Fibroblast of skin of back (primary cell): ENCODE data around the gene CBFB.

ENCODE experiments used
- DNase-seq: peaks from one replicate; pipeline ENCODE4 v3.0.0-alpha.2; 2013

Gene CBFB

DNA sequence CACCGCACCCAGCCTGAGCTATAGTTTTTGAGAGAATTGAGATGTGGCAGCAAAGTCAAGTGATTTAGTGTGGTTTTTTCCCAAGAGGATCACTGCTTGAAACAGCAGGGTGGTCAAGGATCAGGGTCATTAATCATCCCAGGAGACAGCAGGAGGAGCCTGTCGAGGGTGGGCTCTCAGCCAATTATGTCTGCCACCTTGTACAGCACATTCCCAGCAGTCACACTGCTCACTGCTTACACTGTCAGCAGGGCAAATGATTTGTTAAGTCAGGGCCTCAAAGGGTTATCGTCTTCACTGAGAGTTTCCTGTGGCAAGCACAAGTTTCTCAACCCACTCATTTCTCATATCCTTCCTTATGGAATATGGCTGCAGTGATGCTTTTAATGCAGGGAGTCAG is 108.7 kb downstream of the CBFB start:
- no peak for DNase-seq

GRCh38 chr16:67141391-67141790 is 112.4 kb downstream of the CBFB start:
- no peak for DNase-seq

DNA sequence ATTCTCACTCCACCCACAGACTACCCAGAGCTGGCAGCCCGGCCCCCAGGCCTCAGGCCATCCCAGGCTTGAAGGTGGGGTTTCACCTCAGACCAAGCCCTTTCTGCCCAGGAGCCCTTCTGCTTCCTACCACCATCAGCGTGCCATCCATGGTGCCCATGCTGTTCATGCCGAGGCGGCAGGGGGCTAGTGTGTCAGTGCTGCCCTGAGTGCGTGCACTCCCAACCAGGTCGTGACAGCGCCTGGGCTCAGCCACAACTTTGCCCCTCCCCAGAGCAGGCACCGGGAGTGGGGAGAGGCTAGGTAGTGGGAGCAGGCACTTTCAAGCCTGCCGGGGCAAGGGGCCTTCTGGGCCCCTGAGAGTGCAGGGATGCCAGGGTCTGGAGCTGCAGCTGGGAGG is 113.4 kb downstream of the CBFB start:
- no peak for DNase-seq

GRCh38 chr16:67144943-67145342 is 116.0 kb downstream of the CBFB start:
- no peak for DNase-seq

DNA sequence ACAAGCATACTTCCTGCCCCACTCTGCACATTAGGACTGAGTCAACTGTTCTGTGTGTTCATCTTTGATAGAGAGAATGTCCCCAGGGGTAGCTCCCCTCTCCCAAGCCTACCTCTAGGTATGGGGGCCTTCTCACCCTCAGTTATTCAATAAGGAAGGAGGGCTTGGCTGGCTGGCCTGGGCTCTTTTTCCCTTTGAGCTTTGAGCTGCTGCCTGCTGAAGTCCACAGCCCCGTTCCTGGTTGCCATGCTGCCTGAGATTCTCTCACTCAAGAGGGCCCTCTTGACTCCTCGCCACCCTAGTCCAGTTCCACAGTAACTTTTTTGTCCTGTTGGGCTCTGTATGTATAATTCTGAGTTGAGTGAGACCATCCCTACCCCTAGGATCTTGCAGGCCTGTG is 116.8 kb downstream of the CBFB start:
- no peak for DNase-seq

GRCh38 chr16:67146523-67147357 is 117.8 kb downstream of the CBFB start:
- no peak for DNase-seq

GRCh38 chr16:67147437-67148140 is 118.6 kb downstream of the CBFB start:
- DNase-seq = no peak

DNA sequence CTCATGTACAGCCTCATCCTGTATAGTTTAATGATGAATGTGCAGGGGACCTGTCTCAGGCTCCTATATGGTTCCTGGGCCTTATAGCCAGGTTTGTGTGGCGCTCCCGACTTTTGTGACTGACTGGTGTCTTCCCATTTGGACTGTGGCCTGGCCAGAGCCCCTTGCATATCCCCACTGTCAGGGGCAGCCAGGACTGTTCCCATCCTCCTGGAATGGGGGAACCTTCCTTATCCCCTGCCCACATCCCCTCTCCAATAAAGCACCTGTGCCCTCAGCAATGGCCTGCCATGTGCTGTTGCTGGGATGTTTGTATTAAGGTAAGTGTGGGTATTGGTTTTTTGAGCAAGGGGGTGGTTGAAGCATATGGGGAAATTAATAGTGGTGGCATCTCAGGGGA is 119.3 kb downstream of the CBFB start:
- no peak for DNase-seq

- DNase-seq = no peak
These were observed 119.8 kb downstream of the CBFB start for GRCh38 chr16:67148656-67149275.

GRCh38 chr16:67149276-67150046 is 120.5 kb downstream of the CBFB start:
- DNase-seq = no peak

- DNase-seq = peak; percentile 56
These were observed 121.3 kb downstream of the CBFB start for GRCh38 chr16:67150047-67150832.
